Duodenal mucosa (tissue), 2 donors: ENCODE measurements around the gene MTHFSD.

Experiments
- H3K27ac ChIP-seq: one replicate; pipeline ENCODE4 v1.7.0; 2013; ENCODE audit warnings: low read depth, low read length
- H3K27me3 ChIP-seq, 2 donors: one replicate each; pipeline ENCODE4 v1.7.0; 2013; ENCODE audit warnings: low read length in 2 of 2, control low read depth in 1 of 2; ENCODE audit not compliant: insufficient read depth in 2 of 2, control insufficient read depth in 1 of 2
- H3K36me3 ChIP-seq, 2 donors: one replicate each; pipeline ENCODE4 v1.7.0; 2013; ENCODE audit warnings: low read length in 2 of 2, control low read depth in 1 of 2; ENCODE audit not compliant: insufficient read depth in 2 of 2, control insufficient read depth in 1 of 2
- H3K4me1 ChIP-seq, 2 donors: one replicate each; pipeline ENCODE4 v1.7.0; 2013; ENCODE audit warnings: low read length in 2 of 2, control low read depth in 1 of 2; ENCODE audit not compliant: insufficient read depth in 2 of 2, control insufficient read depth in 1 of 2
- H3K4me3 ChIP-seq, 2 donors: one replicate each; pipeline ENCODE4 v1.7.0; 2013; ENCODE audit warnings: low read length in 2 of 2, low read depth in 1 of 2
- H3K9ac ChIP-seq, 2 donors: one replicate each; pipeline ENCODE4 v1.7.0; 2013; ENCODE audit warnings: low read length in 2 of 2, low read depth in 1 of 2
- H3K9me3 ChIP-seq, 2 donors: one replicate each; pipeline ENCODE4 v1.7.0; 2013; ENCODE audit warnings: low read length in 2 of 2, control low read depth in 1 of 2; ENCODE audit not compliant: control insufficient read depth in 1 of 2

Gene MTHFSD

GRCh38 chr16:86508028-86508946, 46.7 kb downstream of the MTHFSD start:
- H3K36me3 ChIP-seq: no peaks in the 10 kb centered on the region
- H3K9ac ChIP-seq: peak overlapping the region; percentile 54 to 56
- peaks cover 0 to 16% of the 10 kb centered on the region in 2 donors for H3K4me1 ChIP-seq
- H3K27ac ChIP-seq: peak overlapping the region; percentile 74
- no peaks in the 10 kb centered on the region for H3K9me3 ChIP-seq
- H3K27me3 ChIP-seq: peaks cover 65 to 70% of the 10 kb centered on the region in 2 donors
- H3K4me3 ChIP-seq: peak overlapping the region; percentile 69 to 73

GRCh38 chr16:86507173-86508027, 47.6 kb downstream of the MTHFSD start:
- H3K4me3 ChIP-seq: peak overlapping the region; percentile 69 to 73

GRCh38 chr16:86505899-86506864, 48.9 kb downstream of the MTHFSD start:
- Histone ChIP-seq H3K4me1 (peaks cover 0 to 16% of the 10 kb centered on the region in 2 donors), H3K9me3 (no peaks in the 10 kb centered on the region), H3K9ac (peak overlapping the region; percentile 47 to 56), H3K27me3 (peaks cover 68 to 74% of the 10 kb centered on the region in 2 donors), H3K36me3 (no peaks in the 10 kb centered on the region), H3K27ac (peak overlapping the region; percentile 74), H3K4me3 (peak overlapping the region; percentile 69 to 73)

More at GRCh38 chr16:86507173-86508027, 47.6 kb downstream of the MTHFSD start:
- Histone ChIP-seq H3K36me3 (no peaks in the 10 kb centered on the region), H3K27ac (peak overlapping the region; percentile 74), H3K9ac (peak overlapping the region; percentile 54 to 56), H3K27me3 (peaks cover 69 to 71% of the 10 kb centered on the region in 2 donors), H3K9me3 (no peaks in the 10 kb centered on the region), H3K4me1 (peaks cover 0 to 16% of the 10 kb centered on the region in 2 donors)

DNA sequence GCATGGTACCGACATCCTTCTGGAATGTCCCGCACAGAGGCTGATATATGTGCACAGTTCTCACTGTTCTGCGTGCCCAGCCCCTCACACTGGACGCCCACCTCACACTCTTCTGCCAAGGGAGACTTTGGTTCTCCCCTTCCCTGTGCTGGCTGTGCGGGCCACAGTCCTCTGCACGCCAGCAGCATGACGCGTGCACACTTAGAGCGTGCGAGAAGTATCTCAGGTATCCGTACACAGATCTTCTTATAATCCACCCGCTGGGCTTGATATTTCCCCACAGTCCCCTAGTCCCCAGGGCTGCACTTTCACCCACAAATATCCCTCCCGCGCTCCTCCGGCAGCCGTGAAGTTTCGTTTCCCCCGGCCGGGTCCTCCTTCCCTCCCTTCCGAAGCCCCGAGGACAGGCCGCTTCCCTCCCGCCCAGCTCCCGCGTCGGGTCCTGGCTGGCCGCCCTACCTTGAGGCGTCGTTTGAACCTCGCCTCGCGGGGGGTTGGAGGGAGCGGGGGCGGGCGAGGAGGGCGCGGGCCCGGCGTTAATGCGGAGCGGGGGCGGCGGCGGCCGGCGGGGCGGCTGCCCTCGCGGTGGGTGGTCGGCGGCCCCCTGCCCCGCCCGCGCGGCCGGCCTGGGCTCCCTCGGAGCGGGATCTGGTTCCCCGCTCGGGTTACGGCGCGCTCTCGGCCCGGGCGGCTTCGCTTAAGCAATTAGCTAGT, 49.7 kb downstream of the MTHFSD start:
- peak overlapping the region; percentile 34 to 43 for H3K4me3 ChIP-seq
- H3K9me3 ChIP-seq: no peaks in the 10 kb centered on the region
- no peak overlapping the region for H3K27ac ChIP-seq
- H3K9ac ChIP-seq: peak overlapping the region; percentile 29 to 38
- peaks cover 74 to 82% of the 10 kb centered on the region in 2 donors for H3K27me3 ChIP-seq
- H3K36me3 ChIP-seq: no peaks in the 10 kb centered on the region
- H3K4me1 ChIP-seq: peaks cover 0 to 16% of the 10 kb centered on the region in 2 donors

DNA sequence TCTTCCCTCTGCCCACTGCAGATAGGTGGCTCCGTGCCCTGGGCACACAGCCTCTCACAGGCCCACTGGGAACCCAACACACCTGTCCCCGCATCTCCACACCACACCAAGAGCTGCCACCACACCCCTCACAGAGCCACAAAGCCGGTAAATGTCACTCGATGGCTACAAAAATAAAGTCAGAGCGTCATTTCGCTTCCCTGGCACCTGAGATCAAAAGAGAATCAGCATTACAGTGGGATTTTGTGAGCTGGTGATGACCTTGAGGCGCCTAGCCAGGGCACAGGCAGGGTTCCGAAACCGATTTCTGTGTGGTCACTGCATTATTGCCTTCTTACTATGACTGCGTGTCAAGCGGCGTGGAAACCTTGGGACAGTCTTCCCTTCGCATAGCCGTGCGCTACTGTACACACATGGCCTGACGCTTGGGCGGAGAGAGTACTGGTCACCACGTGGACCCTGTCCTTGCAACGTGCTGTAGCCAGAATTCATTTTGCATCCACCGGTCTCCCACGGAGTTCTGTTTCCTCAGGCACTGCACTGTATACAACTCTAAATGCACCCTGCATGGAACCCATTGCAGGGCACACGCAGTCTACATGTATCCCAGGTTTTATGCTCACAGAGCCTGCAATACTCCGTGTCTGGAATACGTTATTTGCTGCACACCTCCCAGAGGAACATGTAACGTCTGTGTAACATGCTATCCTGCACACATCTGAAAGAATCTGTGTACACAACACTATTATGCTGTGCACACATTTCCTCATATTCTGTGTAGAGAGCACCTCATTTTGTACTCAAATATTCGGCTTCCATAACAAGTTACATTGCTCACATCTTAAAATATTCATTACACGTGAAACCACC, 50.5 kb downstream of the MTHFSD start:
- Histone ChIP-seq H3K9me3 (no peaks in the 10 kb centered on the region), H3K4me1 (peaks cover 0 to 16% of the 10 kb centered on the region in 2 donors), H3K27me3 (peaks cover 74 to 90% of the 10 kb centered on the region in 2 donors), H3K36me3 (no peaks in the 10 kb centered on the region), H3K27ac (peak overlapping the region; percentile 66), H3K9ac (peak overlapping the region; percentile 29 to 38), H3K4me3 (peak overlapping the region; percentile 34 to 43)

DNA sequence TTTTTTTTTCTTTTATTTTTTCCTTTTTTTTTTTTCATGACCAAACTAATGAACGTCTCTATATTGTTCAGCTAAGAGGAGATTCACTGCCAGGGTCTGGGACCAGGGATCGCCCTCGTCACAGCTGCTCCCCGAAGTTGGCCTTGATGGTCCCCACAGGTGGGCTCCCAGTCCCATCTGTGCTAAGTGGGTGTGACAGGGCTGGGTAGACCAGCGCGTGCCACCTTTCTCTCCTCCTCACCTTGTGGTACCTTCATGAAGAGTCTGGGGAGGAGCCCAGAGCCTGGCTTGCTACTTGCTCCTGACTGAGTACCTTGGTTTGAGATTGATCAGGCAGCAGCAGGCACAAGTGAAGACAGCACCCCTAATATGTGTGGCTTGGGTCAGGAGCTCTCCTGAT, 51.2 kb downstream of the MTHFSD start:
- H3K36me3 ChIP-seq: no peaks in the 10 kb centered on the region
- H3K4me1 ChIP-seq: peaks cover 0 to 11% of the 10 kb centered on the region in 2 donors
- peak overlapping the region; percentile 22 to 34 for H3K4me3 ChIP-seq
- H3K9ac ChIP-seq: peak overlapping the region; percentile 26 to 38
- H3K27ac ChIP-seq: peak overlapping the region; percentile 66
- no peaks in the 10 kb centered on the region for H3K9me3 ChIP-seq
- peaks cover 75 to 91% of the 10 kb centered on the region in 2 donors for H3K27me3 ChIP-seq

GRCh38 chr16:86502856-86503748, 51.9 kb downstream of the MTHFSD start:
- H3K9me3 ChIP-seq: no peaks in the 10 kb centered on the region
- peaks cover 0 to 10% of the 10 kb centered on the region in 2 donors for H3K4me1 ChIP-seq
- H3K36me3 ChIP-seq: no peaks in the 10 kb centered on the region
- H3K9ac ChIP-seq: no peak overlapping the region
- H3K27me3 ChIP-seq: peaks cover 69 to 92% of the 10 kb centered on the region in 2 donors
- peak overlapping the region in 1 of 2 donors; percentile 22 for H3K4me3 ChIP-seq
- H3K27ac ChIP-seq: peak overlapping the region; percentile 54
